Stimulated activated CD8-positive, alpha-beta memory T cell treated with anti-CD3 and anti-CD28 coated beads, Interleukin-12 subunit alpha, Interleukin-12 subunit beta, amount 100 ng/mL, for 24 hours (primary cell): ENCODE results near the gene ZNF107.
A peak's percentile ranks its signal among the peaks of the same experiment; 100 is the strongest.

ENCODE experiments used
- DNase-seq: peaks from one replicate; pipeline ENCODE4 v3.0.0-alpha.2; 2020; ENCODE audit errors: extremely low read depth

ZNF107 gene

DNA sequence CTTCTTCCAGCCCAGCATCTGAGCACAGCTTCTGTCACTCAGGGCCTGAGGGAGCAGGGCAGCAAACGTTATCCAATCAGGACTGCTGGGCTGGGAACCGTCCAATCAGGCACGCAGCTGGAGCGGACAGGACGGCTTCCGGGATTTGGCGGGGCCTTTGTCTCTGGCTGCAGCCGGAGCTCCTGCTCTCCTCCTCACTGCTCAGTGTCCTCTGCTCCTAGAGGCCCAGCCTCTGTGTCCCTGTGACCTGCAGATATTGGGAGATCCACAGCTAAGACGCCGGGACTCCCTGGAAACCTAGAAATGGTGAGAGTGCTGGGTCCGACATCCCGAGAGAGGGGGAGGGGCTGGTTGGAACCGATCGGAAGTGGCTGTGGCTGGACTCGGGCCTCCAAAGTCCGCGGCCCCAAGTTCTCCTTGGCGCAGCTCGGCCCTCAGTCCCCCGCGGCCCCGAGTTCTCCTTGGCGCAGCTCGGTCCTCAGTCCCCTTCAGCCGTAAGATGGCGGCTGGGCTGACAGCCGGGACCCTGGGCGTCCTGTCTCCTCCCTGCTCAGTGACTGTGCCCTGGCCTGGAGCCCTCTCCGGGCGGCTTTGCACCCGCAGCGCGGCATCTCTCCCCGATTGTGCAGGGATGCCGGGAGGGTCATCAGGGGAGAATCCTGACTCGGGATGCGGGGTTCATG is at the start of gene ZNF107:
ZNF107 (plus strand) TSS at position 154 of the 683 bp plus-strand sequence; CDS start at position 304, 150 bp downstream.
- DNase-seq, result peak; percentile 61

DNA sequence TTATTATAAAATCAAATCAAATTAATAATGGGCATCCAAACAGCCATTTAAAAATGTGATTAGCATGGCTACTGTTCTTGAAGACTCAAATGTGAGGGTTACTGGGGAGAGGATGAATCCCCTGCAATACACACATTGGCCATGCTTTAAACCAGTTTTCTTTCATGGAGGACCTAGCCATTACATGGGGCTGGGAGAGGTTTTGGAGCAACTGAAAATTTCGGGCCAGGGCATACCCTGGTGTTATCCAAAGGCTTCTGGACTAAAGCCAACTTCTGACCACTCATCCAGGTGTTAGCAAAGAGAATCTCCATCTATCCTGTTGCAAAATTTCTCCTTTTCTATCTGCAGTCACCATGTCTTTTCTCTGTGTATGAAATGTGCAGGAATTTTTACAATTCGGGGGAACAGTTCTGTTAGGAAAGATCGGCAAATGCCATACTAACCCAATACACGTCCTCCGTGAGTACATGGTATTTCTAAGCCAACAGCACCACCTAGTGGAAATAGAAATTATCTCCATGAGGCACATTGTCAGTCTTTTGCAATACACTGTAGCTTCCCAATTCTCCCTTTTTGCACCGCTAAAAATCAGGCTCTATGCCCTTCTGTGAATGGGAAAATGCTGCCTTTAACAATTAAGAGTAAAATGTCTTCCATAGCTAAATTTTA is 47.0 kb upstream of the ZNF107 start:
- no peak for DNase-seq

DNA sequence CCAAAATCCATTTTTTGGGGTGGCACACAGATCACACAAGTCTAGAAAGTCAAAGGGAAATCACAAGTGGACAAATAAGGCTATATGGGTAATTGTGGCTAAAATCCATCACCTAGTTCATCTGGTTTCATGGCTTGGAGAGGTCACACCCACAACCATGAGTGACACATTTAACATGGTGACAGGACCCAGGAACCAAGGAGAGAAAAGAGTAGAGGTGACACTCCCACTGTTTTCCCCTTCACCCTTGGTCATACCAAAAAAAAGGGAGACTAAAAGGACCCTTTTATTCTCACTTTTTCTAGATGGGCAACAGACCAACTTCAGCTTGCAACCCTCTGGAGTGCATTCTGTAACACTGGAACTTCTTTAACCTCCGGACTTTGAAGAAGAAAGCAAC is 46.2 kb upstream of the ZNF107 start:
- no peak for DNase-seq

DNA sequence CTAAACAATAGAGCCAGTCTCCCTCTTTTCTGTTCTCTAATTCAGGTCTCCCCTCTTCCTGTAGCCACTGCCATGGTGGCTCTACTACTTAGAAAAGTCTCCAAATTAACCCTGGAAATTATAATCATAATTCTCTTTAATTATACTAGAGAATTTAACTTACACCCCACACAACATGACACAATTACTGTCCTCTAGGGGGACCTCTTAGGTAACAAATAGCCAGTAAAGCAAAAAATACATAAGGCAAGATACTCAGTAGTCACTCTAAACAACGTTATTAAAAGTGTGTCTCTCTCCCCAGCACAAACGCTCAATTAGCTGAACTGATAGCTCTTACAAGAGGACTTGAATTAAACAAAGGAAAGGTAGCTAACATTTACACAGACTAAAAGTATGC is 44.3 kb upstream of the ZNF107 start:
- no peak for DNase-seq

DNA sequence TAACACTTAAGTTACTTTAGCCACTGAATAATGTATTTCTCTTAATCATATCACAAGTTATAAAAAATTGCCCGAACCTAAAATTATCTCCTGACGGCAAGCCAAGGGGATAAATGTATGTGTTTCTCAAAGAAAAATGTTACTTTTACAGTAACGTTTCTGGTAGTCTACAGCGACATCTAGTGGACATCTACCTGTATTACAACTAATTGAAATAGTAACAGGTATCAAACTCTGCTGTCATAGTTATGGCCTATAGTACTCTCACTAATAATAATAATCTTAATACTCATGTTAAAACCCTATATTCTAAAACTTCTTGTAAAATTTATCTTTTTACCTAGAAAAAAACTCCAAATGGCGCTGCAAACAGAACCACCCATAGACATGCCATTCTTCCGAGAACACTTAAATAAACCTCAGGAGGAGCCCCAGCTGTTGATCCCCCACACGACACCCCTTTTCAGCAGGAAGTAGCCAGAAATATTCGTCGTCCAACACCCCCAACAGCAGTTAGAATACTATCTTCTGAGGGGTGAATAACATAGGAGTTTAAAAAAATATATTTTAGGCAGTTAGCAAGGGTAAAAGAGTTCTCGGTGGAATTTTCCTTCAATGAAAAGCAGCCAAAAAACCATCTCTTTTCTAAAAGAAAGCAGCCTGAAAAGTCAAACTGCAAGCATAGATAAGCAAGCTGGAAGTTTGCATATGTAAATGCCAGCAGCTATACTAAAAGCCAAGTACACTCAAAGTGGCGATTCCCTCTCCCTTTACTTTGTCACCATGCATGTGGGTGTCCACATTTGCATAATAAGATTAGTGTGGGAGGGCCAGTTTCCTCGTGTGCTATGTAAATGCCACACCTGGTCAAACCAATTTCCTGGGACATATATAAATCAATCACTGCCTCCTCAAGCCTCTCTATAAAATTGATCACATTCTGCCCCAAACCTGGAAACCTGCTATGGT is 40.5 kb upstream of the ZNF107 start:
- no peak for DNase-seq

DNA sequence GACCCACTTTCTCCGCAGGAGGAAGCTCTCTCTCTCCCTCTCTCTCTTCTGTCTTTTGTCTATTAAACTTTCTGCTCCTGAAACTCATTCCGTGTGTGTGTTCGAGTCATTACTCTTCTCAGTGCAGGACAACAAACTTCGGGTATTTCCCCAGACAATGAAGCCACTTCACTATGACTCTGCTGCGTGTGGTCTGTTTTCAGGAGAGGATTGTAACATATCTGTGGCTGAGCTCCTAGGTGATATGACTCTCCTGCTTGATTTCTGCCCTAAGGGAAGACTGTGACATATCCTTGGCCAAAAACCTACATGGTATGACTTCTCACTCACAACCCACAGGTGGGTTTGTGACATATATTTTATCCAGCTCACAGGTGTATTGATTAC is 39.9 kb upstream of the ZNF107 start:
- DNase-seq, result no peak

DNA sequence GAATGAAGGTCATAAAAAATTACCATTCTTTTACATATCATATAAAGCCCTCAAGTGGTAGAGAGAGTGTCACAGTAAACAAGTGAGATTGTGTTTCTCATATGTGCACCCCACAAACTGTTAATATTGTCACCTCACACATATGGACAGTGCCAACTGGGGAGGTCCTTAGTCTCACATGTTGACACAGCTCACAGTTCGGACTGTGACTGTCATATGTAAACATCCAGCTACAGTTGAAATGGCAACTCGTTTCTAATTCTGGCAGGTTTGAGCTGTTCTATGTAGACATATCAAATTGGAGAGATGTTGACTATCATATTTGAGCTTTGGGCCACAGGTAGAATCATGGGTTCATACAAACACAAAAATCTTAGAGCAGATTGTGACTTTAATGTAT is 39.4 kb upstream of the ZNF107 start:
- no peak for DNase-seq

DNA sequence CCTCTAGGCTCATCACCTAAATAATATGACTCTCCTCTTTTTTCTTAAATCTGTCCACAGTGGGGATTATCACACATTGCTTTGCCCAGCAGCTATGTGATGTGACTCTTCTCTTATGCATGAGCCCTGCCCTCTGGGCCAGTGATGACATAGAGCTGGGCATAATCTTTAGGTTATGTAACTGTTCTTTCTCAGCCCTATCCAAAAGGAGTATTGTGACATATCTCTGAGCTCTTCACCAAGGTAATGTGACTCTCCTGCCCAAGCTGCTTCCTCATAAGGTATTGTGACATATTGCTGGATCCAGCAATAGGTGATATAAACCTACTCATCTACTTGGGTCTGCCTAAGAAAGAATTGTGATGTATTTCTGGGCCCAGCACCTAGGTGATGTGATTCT is 37.7 kb upstream of the ZNF107 start:
- no peak for DNase-seq

DNA sequence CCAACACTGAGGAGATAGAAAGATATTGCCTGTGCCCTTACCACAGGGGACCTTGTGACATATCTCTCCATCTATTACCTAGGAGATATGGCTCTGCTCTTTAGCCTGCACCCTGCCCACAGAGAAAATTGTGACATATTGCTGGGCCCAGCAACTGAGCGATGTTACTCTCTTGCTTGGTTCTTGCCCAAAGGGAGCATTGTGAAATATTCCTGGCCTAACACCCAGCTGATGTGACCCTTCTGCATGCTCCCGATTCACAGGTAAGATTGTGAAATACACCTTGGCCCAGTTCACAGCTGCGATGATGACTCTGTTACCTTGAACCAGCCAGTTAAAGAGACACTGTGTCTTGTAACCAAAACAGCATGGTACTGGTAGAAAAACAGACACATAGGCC is 37.2 kb upstream of the ZNF107 start:
- no peak for DNase-seq

DNA sequence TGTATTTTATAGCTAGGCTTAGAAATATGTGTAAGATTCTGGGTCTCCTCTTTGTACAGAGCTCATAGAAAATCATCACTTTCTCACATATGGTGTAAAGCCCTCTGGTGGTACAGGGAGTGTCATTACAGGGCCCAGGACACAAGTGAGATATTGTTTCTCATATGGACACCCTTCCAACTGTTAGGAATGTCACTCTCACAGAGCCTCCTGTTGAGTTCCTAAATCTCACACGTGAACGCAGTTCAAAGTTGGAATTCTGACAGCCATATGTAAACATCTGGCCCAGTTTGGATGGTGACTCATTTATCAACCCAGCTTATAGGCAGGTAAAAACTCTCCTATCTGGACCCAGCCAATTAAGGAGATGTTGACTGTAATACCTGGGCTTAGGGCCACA is 35.4 kb upstream of the ZNF107 start:
- DNase-seq, result no peak

DNA sequence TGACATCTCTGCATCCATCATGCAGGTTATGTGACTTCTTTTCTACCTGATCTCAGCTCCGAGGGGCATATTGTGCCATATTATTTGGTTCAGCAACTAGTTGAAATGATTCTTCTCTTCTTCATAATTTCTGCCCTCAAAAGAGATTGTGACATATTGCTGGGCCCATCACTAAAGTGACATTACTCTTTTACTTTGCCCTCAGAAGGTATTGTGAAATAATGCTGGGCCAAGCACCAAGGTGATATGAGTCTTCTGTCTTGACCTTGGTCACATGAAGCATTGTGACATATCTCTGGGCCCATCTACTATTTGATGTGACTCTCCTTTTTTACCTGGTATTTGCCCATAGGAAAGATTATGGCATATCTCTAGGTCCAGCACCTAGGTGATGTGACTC is 33.9 kb upstream of the ZNF107 start:
- DNase-seq, result no peak

DNA sequence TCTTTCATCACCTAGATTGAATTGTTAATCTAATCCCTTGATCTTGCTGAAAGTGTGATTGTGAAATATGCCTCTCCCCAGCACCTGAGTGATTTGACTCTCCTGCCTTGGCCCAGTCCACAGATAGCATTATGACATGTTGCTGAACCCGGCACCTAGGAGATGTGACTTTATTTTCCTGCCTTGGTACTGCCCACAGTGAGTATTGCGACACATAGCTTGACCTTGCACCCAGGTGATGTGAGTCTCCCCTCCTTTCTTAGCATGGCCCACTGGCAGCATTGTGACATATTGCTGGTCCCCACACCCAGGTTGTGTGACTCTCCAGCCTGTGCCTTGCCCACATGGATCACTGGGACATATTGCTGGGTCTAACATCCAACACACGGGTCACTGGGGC is 32.5 kb upstream of the ZNF107 start:
- no peak for DNase-seq

DNA sequence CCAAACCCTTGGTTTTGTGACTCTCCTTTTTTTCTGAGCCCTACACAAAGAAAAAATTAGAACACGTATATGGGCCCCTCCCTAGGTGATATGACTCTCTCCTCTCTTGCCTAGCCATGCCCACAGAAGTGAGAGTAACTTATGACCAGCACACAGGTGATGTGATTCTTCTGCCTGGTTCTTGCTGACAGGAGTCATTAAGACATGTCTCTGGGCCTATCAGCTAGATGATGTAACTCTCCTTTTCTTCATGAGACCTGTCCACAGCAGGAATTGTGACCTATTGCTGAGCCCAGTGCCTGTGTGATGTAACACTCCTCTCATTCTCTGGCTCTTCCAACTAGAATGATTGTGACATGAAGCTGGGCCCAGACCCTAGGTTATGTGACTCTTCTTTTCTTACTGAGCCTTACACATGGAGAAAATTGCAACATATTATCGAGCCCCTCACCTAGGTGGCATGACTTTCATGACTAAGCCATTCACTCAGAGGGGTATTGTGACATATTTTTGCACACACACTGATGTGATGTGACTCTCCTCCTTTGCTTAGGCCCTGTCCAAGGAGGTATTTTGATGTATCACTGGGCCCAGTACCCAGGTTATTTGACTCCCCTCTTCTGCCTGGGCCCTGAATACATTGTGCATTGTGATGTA is 31.4 kb upstream of the ZNF107 start:
- no peak for DNase-seq

DNA sequence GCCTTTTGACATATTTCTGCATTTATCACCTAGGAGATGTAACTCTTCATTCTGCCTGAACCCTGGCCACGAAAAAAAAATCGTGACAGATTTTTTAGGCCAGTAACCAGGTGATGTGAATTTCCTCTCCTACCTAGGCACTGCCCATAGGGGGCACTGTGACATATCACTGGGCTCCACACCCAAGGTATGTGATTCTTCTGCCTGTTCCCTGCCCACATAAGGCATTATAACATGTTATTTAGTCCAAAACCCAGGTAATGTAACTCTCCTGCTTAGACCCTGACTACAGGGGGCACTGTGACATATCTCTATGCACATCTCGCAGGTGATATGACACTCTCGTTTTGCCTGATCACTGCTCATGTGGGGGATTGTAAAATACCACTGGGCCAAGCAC is 29.5 kb upstream of the ZNF107 start:
- DNase-seq, result no peak

DNA sequence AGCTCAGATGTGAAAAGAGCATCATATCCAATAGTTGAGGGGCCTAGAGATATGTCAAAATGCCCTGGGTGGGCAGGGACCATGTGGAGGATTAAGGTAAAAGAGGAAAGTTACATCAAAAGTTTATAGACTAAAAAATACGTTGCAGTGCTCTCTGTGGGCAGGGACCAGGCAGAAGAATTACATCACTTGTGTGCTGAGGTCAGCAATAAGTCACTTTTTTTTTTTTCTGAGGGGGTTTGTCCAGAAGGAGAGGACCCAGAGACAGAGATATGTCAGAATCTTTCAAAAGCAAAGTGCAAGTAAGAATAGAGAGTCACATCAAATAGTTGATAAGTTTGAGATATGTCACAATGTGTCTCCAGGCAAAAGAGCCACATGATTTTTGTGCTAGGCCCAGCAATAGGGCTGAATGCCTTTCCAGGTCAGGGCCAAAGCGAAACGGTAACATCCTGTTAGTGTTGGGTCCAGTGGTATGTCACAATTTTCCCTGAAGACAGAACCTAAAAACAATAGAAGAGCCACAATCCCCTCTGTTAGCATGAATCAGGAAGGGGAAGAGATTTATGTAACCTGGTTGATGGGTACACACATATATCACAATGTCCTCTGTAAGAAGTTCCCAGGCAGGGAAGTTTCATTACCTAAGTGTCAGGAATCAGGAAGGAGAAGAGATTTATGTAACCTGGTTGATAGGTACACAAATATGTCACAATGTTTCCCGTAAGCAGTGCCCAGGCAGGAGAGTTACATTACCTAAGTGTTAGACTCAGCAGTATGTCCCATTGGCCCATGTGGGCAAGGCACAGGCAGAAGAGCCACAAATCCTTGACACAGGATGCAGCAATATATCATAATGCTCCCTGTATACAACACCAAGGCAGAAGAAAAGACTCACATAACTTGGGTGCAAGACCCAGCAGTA is 28.1 kb upstream of the ZNF107 start:
- no peak for DNase-seq

DNA sequence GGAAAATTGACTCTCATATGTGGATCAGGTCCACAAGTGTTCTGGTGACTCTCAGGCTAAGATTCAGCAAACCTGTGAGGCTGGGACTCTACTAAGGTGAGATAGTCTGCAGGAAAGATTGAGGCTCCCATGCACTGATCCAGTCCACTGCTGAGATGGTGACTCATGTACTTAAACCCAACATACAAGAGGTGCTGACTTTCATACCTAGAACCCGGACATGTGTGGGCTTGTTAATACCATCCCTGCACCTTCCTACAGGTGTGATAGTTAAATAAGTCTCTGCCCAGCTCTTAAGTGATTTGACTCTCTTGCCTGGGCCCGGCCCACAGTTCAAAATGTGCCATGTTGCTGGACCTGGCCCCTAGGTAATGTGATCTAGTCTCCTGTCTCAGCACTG is 27.1 kb upstream of the ZNF107 start:
- DNase-seq, result no peak

DNA sequence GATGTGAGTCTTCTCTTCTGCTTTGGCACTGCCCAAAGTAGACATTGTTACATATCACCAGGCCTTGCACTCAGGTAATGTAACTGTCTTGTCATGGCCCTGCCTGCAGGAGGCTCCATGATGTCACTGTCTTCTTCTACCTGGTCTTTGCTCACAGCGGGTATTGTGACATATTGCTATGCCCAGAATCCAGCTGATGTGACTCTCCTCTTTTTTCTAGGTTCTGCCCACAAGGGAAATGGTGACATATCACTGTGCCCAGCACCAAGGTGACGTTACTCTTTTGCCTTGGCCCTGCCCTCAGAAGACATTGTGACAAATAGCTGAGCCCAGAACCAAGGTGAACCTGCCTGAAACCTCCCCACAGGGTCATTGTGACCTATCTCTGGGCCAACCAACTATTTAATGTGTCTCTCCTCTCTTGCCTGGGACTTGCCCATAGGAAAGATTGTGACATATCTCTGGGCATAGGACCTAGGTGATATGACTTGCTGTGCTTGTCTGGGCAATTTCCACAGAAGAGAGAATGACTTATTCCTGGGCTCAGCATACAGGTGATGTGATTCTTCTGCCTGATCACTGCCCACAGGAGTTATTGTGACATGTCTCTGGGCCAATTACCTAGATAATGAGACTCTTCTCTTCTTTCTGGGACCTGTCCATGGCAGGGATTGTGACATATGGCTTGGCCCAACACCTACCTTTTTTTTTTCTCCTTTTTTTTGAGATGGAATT is 26.5 kb upstream of the ZNF107 start:
- no peak for DNase-seq

DNA sequence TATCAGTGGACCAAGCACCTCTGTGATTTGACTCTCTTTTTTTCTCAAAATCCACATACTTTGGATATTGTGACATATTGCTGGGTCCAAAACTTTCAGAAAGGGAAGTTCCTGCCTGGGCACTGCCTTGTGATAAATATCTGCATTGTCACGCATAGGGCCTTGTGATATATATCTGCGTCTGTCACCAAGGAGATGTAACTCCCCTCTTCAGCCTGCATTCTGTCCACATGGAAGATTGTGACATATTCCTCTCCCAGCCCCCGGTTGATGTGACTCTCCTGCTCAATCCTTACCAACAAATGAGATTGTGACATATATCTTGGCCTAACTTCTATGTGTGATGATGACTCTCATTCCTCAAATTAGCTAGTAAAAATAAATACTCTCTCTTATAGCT is 25.4 kb upstream of the ZNF107 start:
- DNase-seq, result no peak

DNA sequence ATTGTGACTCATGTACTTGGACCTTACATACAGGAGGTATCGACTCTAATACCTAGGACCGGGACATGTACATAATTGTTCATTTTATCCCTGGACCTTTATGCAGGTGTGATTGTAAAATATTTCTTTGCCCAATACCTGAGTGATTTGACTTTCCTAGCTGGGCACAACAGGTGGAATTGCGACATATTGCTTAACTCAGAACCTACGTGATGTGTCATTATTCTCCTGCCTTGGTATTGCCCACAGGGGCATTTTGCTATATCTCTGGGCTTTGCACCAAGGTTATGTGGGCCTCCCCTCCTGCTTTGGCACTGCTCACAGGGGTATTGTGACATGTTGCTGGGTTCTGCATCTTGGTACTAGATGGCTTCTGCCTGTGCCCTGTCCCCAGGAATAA is 23.9 kb upstream of the ZNF107 start:
- DNase-seq, result no peak

DNA sequence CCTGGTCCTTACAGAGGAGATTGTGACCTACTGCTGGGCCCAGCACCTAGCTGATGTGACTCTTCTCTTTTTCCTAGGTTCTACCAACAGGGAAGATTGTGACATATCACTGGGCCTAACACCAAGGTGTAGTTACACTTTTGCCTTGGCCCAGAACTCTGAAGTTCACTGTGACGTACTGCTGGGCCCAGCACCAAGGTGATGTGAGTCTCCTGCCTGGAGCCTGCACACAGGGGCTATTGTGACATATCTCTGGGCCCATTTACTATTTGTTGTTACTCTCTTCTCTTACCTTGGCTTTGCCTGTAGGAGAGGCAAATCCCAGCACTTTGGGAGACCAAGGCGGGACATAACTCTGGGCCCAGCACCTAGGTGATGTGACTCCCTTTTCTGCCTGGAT is 23.1 kb upstream of the ZNF107 start:
- no peak for DNase-seq
